SK-N-SH (cell line): ENCODE data around the gene MINDY2. TPM values are rescaled to one million over a fixed set of nuclear protein-coding genes. Genes with fewer than 3 reads are reported as not detected.

Source experiments
- CTCF ChIA-PET: fragments of 300-600, 350-600 bp; formaldehyde crosslinking; extraction: SDS; loops from one replicate; lab custom pipeline; 2021; lab: Yijun Ruan, JAX
- POLR2A ChIA-PET: fragments of 350-600 bp; sonication (Branson Sonifier 250); formaldehyde crosslinking; extraction: SDS; loops from one replicate; lab custom pipeline; 2020; ENCODE audit warnings: antibody characterized with exemption, inconsistent platforms; lab: Yijun Ruan, JAX
- DNase-seq: peaks from one replicate; pipeline ENCODE4 v3.0.0; 2012
- H2AFZ ChIP-seq: fragments of 200-600 bp; sonication (generic); 2 replicates; pipeline ENCODE4 v1.8.1; 2016; ENCODE audit warnings: antibody characterized with exemption, mild to moderate bottlenecking, low read depth
- H3F3A ChIP-seq: fragments of 200-600 bp; sonication (generic); replicated peaks from 2 replicates; pipeline ENCODE3; 2016; ENCODE audit warnings: antibody characterized with exemption, mild to moderate bottlenecking; ENCODE audit not compliant: insufficient read depth
- H3K27ac ChIP-seq, 2 experiments: fragments of 200-500 bp in 1 of 2; fragments of 200-600 bp in 1 of 2; sonication (Bioruptor generic) in 1 of 2; sonication (generic), shearing (Covaris generic) in 1 of 2; 2 replicates each; pipeline versions ENCODE4 v1.5.1 to v1.6.1; 2014 to 2016; ENCODE audit warnings: low read depth in 2 of 2, inconsistent platforms in 1 of 2, low read length in 1 of 2, mild to moderate bottlenecking in 1 of 2, mixed read lengths in 1 of 2
- H3K27me3 ChIP-seq: fragments of 200-600 bp; sonication (generic), shearing (Covaris generic); 2 replicates; pipeline ENCODE4 v1.6.1; 2016; ENCODE audit warnings: mixed run types; ENCODE audit not compliant: insufficient read depth
- H3K36me3 ChIP-seq, 2 experiments: fragments of 200-500 bp in 1 of 2; fragments of 200-600 bp in 1 of 2; sonication (Bioruptor generic) in 1 of 2; sonication (generic) in 1 of 2; replicated peaks in 1 of 2; 2 replicates each; pipeline versions ENCODE3 to v1.5.1; 2014 to 2016; ENCODE audit warnings: low read length in 1 of 2, mild to moderate bottlenecking in 1 of 2; ENCODE audit not compliant: insufficient read depth in 2 of 2, control insufficient read depth in 1 of 2
- H3K4me1 ChIP-seq, 2 experiments: fragments of 200-500 bp in 1 of 2; fragments of 200-600 bp in 1 of 2; sonication (Bioruptor generic) in 1 of 2; sonication (generic), shearing (Covaris generic) in 1 of 2; 2 replicates each; pipeline versions ENCODE4 v1.5.1 to v1.6.1; 2014 to 2016; ENCODE audit warnings: low read depth in 1 of 2, low read length in 1 of 2, mixed run types in 1 of 2; ENCODE audit not compliant: insufficient read depth in 2 of 2, control insufficient read depth in 1 of 2
- H3K4me2 ChIP-seq: fragments of 200-600 bp; sonication (generic), shearing (Covaris generic); 2 replicates; pipeline ENCODE4 v1.6.1; 2017; ENCODE audit warnings: mixed run types
- H3K4me3 ChIP-seq, 2 experiments: fragments of 200-500 bp in 1 of 2; fragments of 200-600 bp in 1 of 2; sonication (Bioruptor generic) in 1 of 2; sonication (generic), shearing (Covaris generic) in 1 of 2; 2 replicates each; pipeline versions ENCODE4 v1.5.1 to v1.8.1; 2014 to 2016; ENCODE audit warnings: low read depth in 2 of 2, inconsistent platforms in 1 of 2, low read length in 1 of 2, mild to moderate bottlenecking in 1 of 2, mixed read lengths in 1 of 2, moderate library complexity in 1 of 2
- H3K79me2 ChIP-seq: fragments of 200-600 bp; sonication (generic); 2 replicates; pipeline ENCODE4 v1.8.1; 2017; ENCODE audit warnings: mild to moderate bottlenecking; ENCODE audit not compliant: insufficient read depth
- H3K9ac ChIP-seq: fragments of 200-600 bp; sonication (generic); 2 replicates; pipeline ENCODE4 v1.6.1; 2017; ENCODE audit warnings: mixed run types
- H3K9me2 ChIP-seq: fragments of 200-600 bp; sonication (generic); 2 replicates; pipeline ENCODE4 v1.6.1; 2017; ENCODE audit warnings: mixed run types
- H3K9me3 ChIP-seq: fragments of 200-600 bp; sonication (generic); 2 replicates; pipeline ENCODE4 v1.6.1; 2017; ENCODE audit warnings: mixed run types, mild to moderate bottlenecking, moderate library complexity
- H4K20me1 ChIP-seq: fragments of 200-600 bp; sonication (generic); 2 replicates; pipeline ENCODE4 v1.6.1; 2017; ENCODE audit warnings: mild to moderate bottlenecking, mixed run types; ENCODE audit not compliant: insufficient read depth
- CHD2 ChIP-seq: fragments of 150-350 bp; IDR thresholded peaks from 2 replicates; pipeline ENCODE4 v1.6.1; 2018; ENCODE audit warnings: low read length; ENCODE audit not compliant: partially characterized antibody
- ELF1 ChIP-seq: IDR thresholded peaks from 2 replicates; pipeline ENCODE4 v1.4.0; 2012
- EZH2phosphoT487 ChIP-seq: fragments of 200-600 bp; sonication (generic); IDR thresholded peaks from 2 replicates; pipeline ENCODE4 v1.6.1; 2017; ENCODE audit warnings: low read depth, mixed run types, mild to moderate bottlenecking, antibody characterized with exemption, moderate library complexity, borderline replicate concordance
- FOXM1 ChIP-seq: IDR thresholded peaks from 2 replicates; pipeline ENCODE4 v1.4.0; 2012; ENCODE audit warnings: low read depth, mild to moderate bottlenecking
- GABPA ChIP-seq: IDR thresholded peaks from 2 replicates; pipeline ENCODE4 v1.4.0; 2012; ENCODE audit warnings: low read depth, mild to moderate bottlenecking
- IRF3 ChIP-seq: fragments of 150-350 bp; IDR thresholded peaks from 2 replicates; pipeline ENCODE4 v1.6.1; 2016; ENCODE audit warnings: mild to moderate bottlenecking, low read depth, low read length
- POLR2AphosphoS5 ChIP-seq: IDR thresholded peaks from 2 replicates; pipeline ENCODE4 v1.6.1; 2012; ENCODE audit warnings: low read depth, low read length
- RAD21 ChIP-seq: IDR thresholded peaks from 2 replicates; pipeline ENCODE4 v1.6.1; 2012; ENCODE audit warnings: mild to moderate bottlenecking, low read length
- RCOR1 ChIP-seq: fragments of 150-350 bp; IDR thresholded peaks from 2 replicates; pipeline ENCODE4 v1.6.1; 2017; ENCODE audit warnings: antibody characterized with exemption, low read length
- RXRA ChIP-seq: IDR thresholded peaks from 2 replicates; pipeline ENCODE4 v1.4.0; 2012; ENCODE audit warnings: low read depth, mild to moderate bottlenecking, borderline replicate concordance
- YY1 ChIP-seq: IDR thresholded peaks from 2 replicates; pipeline ENCODE4 v1.4.0; 2012; ENCODE audit warnings: low read depth, mild to moderate bottlenecking
- WGBS: methylation state at CpG from one replicate; pipeline ENCODE4 v1.1.6; 2017; ENCODE audit warnings: low lambda C conversion rate; 5-methylcytosine and 5-hydroxymethylcytosine counted together
- polyA plus RNA-seq, 3 experiments: library from polyadenylated mRNA; depleted of rRNA; stranded (reverse); fragments of >200 nt; gene quantifications; 2 replicates each; pipeline ENCODE4 v1.2.3, GENCODE V29; 2012
- TF ChIP-seq, protein P1 (sequence below): fragments of 150-350 bp; IDR thresholded peaks from 2 replicates; pipeline ENCODE4 v1.6.1; 2017; ENCODE audit warnings: antibody characterized with exemption, low read length, low read depth, borderline replicate concordance
- TF ChIP-seq, protein P2 (sequence below): fragments of 200-600 bp; sonication (generic); IDR thresholded peaks from 2 replicates; pipeline ENCODE4 v1.6.1; 2017; ENCODE audit warnings: antibody characterized with exemption, mild to moderate bottlenecking, moderate library complexity
- TF ChIP-seq, protein P3 (sequence below): IDR thresholded peaks from 2 replicates; pipeline ENCODE4 v1.4.0; 2012; ENCODE audit warnings: low read depth, borderline replicate concordance

MINDY2 gene
- polyA plus RNA-seq, 1 of the 3 experiments (the other 2 are of a cell fraction) = 1.0 TPM

DNA sequence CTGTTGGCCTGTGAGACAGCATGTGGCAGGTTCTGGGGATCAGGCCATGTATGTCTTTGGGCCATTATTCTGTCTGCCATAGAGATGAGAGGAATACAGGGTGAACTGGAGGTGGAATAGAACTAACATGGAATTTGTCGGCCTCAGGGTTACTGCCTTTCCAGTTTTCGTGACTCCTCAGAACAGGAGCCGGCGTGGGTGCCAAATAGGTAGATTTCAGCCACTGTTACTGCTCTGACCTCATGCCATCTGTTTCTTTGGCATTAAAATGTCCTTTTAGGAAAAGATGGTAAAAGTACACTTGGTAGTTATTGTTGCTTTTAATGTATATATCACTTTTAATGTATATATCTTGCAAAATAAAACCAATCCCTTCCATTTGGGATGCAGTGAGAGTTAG lies 96.8 kb downstream of the MINDY2 start:
- no peaks in the 10 kb centered on the region for H3K9me3 ChIP-seq
- no peaks in the 10 kb centered on the region for H3K4me1 ChIP-seq
- H3F3A ChIP-seq = peaks cover 4% of the 10 kb centered on the region
- no peaks in the 10 kb centered on the region for H3K9me2 ChIP-seq
- H3K9ac ChIP-seq = no peak overlapping the region
- 98% methylated on average over 4 of the region's 4 CpGs for WGBS
- no peak overlapping the region for H3K27ac ChIP-seq
- CTCF ChIA-PET = no interaction called here
- H3K4me3 ChIP-seq = no peak overlapping the region
- H2AFZ ChIP-seq = no peak overlapping the region
- H3K36me3 ChIP-seq = no peaks in the 10 kb centered on the region
- DNase-seq = no peak
- TF ChIP-seq, protein P1, sequence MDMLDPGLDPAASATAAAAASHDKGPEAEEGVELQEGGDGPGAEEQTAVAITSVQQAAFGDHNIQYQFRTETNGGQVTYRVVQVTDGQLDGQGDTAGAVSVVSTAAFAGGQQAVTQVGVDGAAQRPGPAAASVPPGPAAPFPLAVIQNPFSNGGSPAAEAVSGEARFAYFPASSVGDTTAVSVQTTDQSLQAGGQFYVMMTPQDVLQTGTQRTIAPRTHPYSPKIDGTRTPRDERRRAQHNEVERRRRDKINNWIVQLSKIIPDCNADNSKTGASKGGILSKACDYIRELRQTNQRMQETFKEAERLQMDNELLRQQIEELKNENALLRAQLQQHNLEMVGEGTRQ = no peak
- TF ChIP-seq IRF3 (no peak), FOXM1 (no peak), YY1 (no peak), CHD2 (no peak), GABPA (no peak), RAD21 (no peak), RXRA (no peak), POLR2AphosphoS5 (no peak), RCOR1 (no peak), ELF1 (no peak), EZH2phosphoT487 (no peak)
- TF ChIP-seq, protein P2, sequence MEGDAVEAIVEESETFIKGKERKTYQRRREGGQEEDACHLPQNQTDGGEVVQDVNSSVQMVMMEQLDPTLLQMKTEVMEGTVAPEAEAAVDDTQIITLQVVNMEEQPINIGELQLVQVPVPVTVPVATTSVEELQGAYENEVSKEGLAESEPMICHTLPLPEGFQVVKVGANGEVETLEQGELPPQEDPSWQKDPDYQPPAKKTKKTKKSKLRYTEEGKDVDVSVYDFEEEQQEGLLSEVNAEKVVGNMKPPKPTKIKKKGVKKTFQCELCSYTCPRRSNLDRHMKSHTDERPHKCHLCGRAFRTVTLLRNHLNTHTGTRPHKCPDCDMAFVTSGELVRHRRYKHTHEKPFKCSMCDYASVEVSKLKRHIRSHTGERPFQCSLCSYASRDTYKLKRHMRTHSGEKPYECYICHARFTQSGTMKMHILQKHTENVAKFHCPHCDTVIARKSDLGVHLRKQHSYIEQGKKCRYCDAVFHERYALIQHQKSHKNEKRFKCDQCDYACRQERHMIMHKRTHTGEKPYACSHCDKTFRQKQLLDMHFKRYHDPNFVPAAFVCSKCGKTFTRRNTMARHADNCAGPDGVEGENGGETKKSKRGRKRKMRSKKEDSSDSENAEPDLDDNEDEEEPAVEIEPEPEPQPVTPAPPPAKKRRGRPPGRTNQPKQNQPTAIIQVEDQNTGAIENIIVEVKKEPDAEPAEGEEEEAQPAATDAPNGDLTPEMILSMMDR = no peak
- TF ChIP-seq, protein P3, sequence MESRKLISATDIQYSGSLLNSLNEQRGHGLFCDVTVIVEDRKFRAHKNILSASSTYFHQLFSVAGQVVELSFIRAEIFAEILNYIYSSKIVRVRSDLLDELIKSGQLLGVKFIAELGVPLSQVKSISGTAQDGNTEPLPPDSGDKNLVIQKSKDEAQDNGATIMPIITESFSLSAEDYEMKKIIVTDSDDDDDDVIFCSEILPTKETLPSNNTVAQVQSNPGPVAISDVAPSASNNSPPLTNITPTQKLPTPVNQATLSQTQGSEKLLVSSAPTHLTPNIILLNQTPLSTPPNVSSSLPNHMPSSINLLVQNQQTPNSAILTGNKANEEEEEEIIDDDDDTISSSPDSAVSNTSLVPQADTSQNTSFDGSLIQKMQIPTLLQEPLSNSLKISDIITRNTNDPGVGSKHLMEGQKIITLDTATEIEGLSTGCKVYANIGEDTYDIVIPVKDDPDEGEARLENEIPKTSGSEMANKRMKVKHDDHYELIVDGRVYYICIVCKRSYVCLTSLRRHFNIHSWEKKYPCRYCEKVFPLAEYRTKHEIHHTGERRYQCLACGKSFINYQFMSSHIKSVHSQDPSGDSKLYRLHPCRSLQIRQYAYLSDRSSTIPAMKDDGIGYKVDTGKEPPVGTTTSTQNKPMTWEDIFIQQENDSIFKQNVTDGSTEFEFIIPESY = no peak
- no peaks in the 10 kb centered on the region for H4K20me1 ChIP-seq
- H3K4me2 ChIP-seq = no peak overlapping the region
- no peaks in the 10 kb centered on the region for H3K27me3 ChIP-seq
- no peaks in the 10 kb centered on the region for H3K79me2 ChIP-seq
- POLR2A ChIA-PET = no interaction called here
